ENCODE data around the gene C1orf116.

The C1orf116 gene

GRCh38 chr1:207052911-207053769 is 20.6 kb upstream of the C1orf116 start, which contains the start of gene PFKFB2 (continued):
- TF ChIP-seq PATZ1 (tag by site-specific recombination; IDR thresholded peaks at IDR 0.05) (peak; percentile 67; the same call in 1 of the 2 replicates), ZSCAN4 (tag by site-specific recombination; IDR thresholded peaks at IDR 0.05) (no peak), ZNF416 (tag by site-specific recombination; IDR thresholded peaks at IDR 0.05) (no peak), GLIS1 (tag by site-specific recombination; IDR thresholded peaks at IDR 0.05) (peak; percentile 50; the same call in 1 of the 2 replicates), SP2 (tag by site-specific recombination; IDR thresholded peaks at IDR 0.05) (peak; percentile 92), OVOL3 (tag by site-specific recombination; IDR thresholded peaks at IDR 0.05) (no peak), ZNF658 (tag by site-specific recombination; IDR thresholded peaks at IDR 0.05) (no peak), ZNF335 (tag by site-specific recombination; conservative IDR thresholded peaks at IDR 0.05) (peak; percentile 95), SALL2 (tag by site-specific recombination; IDR thresholded peaks at IDR 0.05; ENCODE audit: borderline replicate concordance) (no peak), ZSCAN5A (tag by site-specific recombination; IDR thresholded peaks at IDR 0.05) (no peak), KLF10 (tag by site-specific recombination; IDR thresholded peaks at IDR 0.05) (peak; percentile 74), ZFP37 (tag by site-specific recombination; IDR thresholded peaks at IDR 0.05) (peak; percentile 70; the same call in 1 of the 2 replicates), ZNF394 (tag by site-specific recombination; IDR thresholded peaks at IDR 0.05; ENCODE audit: borderline replicate concordance) (no peak), ZNF529 (tag by site-specific recombination; IDR thresholded peaks at IDR 0.05; ENCODE audit: insufficient replicate concordance) (no peak), RBAK (tag by site-specific recombination; IDR thresholded peaks at IDR 0.05) (no peak), ZNF138 (tag by site-specific recombination; IDR thresholded peaks at IDR 0.05; ENCODE audit: borderline replicate concordance) (no peak), KLF17 (tag by site-specific recombination; IDR thresholded peaks at IDR 0.05) (peak; percentile 51; the same call in 1 of the 2 replicates), MYNN (tag by site-specific recombination; IDR thresholded peaks at IDR 0.05; ENCODE audit: borderline replicate concordance) (peak; percentile 67; the same call in 1 of the 2 replicates), ZBTB48 (tag by site-specific recombination; IDR thresholded peaks at IDR 0.05) (peak; percentile 65; the same call in 1 of the 2 replicates), ZBTB11 (tag by site-specific recombination; conservative IDR thresholded peaks at IDR 0.05; ENCODE audit: low read depth) (peak; percentile 89), SP3 (tag by site-specific recombination; IDR thresholded peaks at IDR 0.05) (peak; percentile 76), ZNF2 (tag by site-specific recombination; IDR thresholded peaks at IDR 0.05) (peak; percentile 74; the same call in 1 of the 2 replicates), GFI1B (tag by site-specific recombination; IDR thresholded peaks at IDR 0.05) (no peak), ZNF148 (tag by site-specific recombination; IDR thresholded peaks at IDR 0.05; ENCODE audit: borderline replicate concordance) (no peak), ZNF624 (tag by site-specific recombination; IDR thresholded peaks at IDR 0.05) (no peak), ZNF501 (tag by site-specific recombination; IDR thresholded peaks at IDR 0.05) (0 out of 2 replicates have a peak, but pooled peaks have one; percentile 52)

All from HEK293 (cell line).